GM18519 (cell line): Measurements from ENCODE around the gene TRIO.
A peak's percentile ranks its signal among the peaks of the same experiment; 100 is the strongest.

ENCODE experiments used
- ATAC-seq: cut with Tn5 transposase; IDR thresholded peaks from one replicate; pipeline ENCODE4 v1.9.1; 2021; ENCODE audit warnings: mild to moderate bottlenecking, moderate library complexity; ENCODE audit not compliant: unreplicated experiment, low FRiP score

TRIO gene

GRCh38 chr5:14337593-14337992, 194.5 kb downstream of the TRIO start:
- ATAC-seq: no peak

GRCh38 chr5:14339468-14339867, 196.3 kb downstream of the TRIO start:
- no peak for ATAC-seq

GRCh38 chr5:14341571-14342230, 198.6 kb downstream of the TRIO start:
- no peak for ATAC-seq

- peak; percentile 92 for ATAC-seq
Observed at GRCh38 chr5:14342306-14342705, 199.2 kb downstream of the TRIO start.

- no peak for ATAC-seq
Observed at GRCh38 chr5:14343376-14343775, 200.2 kb downstream of the TRIO start.

- ATAC-seq: no peak
Observed at GRCh38 chr5:14347522-14347921, 204.4 kb downstream of the TRIO start.

DNA sequence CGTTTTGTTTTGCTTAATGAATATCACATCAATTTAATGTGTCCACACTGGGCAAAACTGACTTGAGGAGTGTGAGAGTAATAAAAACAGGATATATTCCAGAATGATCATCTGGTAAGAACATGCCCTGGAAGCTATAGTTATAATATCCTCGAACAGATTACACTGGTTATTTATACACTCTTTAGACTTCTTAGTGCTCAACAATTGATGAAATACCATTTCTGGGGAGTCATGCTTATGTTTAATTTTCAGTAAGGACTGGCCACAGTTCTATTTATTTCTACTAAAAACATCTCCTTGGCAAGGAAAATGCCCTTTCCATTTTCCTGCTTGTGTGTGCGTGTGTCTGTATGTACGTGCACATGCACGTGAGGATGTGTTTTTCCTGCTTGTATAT, 205.0 kb downstream of the TRIO start:
- no peak for ATAC-seq

DNA sequence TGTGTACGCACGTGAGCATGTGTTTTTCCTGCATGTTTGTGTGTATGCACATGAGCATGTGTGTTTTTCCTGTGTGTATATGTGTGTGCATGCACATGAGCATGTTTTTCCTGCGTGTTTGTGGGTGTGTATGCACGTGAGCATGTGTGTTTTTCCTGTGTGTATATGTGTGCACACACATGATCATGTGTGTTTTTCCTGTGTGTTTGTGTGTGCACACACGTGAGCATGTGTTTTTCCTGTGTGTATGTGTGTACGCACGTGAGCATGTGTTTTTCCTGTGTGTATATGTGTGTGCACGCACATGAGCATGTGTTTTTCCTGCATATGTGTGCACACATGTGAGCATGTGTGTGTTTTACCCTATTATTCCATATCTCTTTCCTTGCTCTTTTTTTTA, 205.9 kb downstream of the TRIO start:
- ATAC-seq: no peak

GRCh38 chr5:14351086-14351661, 208.0 kb downstream of the TRIO start:
- ATAC-seq: no peak

- ATAC-seq: peak; percentile 82
Observed at GRCh38 chr5:14351845-14352712, 208.9 kb downstream of the TRIO start.

DNA sequence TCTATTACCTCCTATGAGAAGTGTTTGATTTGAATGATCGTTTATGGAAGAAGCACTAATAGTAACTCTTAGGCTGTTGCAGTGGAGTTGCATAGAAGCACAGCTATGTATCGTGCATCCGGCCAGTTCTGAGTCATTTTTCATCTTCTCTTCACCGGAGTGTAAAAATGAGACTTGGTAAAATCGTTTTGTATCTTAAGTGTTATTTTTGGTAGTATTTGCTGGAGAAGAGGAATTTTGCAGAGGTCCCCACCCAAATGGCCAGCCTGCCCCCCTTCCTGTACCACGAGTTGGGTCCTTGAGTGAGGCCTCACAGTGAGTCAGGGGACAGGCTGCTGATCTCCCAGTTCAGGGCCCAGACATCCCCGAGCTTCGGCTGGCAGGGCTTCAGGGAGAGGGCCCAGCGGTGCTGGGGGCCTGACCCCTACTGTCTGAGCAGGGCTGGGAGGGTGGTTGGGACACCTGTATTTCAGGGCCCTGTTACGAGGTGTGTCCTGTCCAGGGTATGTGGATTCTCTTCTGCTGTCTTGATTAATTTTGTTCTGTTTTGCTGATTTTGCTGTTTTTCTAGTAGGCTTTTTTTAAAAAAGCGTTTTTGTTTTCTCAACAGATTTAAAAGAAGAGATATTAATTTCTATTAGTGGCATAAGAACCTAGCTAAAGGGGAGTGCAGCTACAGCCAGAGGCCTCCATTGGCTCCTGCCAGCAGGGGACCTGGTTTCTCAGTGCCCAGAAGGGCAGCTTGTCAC, 210.8 kb downstream of the TRIO start:
- no peak for ATAC-seq

DNA sequence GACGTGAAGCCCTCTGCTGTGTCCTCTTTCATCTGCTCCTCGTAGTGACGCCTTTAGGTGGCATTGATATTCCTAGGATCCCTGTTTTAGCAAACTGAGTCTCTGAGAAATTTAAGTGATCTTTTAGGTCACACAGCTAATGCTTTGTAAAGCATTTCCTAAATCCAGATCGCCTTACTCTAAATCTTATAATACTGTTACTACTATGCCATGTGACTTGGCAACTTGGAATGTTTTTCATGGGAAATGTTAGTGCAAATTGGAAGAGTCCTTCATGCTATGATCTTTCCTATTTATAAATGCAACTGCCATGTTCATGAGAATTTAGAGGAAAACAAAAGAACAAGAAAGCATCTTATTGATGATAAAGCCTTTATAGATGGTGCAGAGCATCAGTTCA, 212.2 kb downstream of the TRIO start:
- ATAC-seq: no peak

GRCh38 chr5:14356305-14356704, 213.2 kb downstream of the TRIO start:
- no peak for ATAC-seq

GRCh38 chr5:14357441-14357840, 214.3 kb downstream of the TRIO start:
- ATAC-seq: no peak

GRCh38 chr5:14357851-14358250, 214.7 kb downstream of the TRIO start:
- no peak for ATAC-seq

DNA sequence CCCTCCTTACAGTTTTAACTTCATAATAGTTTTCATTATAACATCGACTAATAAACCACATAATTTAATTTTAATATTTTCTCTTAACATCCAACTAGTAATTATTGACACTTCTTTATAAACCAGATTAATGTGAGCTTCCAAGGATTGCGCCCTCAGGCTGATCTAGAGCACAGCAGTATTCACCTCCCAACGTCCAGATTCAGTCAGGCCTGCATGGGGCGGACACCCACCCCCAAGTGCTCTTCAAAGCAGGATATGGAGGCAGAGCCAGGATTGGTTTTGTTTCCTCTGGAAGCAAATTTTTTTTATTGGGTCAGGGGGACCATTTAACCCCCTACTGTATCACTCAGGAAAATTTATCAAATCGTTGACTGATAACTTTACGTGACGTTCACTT, 215.4 kb downstream of the TRIO start:
- ATAC-seq: no peak

GRCh38 chr5:14359069-14360043, 216.2 kb downstream of the TRIO start:
- no peak for ATAC-seq

- no peak for ATAC-seq
Observed at GRCh38 chr5:14362491-14362890, 219.3 kb downstream of the TRIO start.

DNA sequence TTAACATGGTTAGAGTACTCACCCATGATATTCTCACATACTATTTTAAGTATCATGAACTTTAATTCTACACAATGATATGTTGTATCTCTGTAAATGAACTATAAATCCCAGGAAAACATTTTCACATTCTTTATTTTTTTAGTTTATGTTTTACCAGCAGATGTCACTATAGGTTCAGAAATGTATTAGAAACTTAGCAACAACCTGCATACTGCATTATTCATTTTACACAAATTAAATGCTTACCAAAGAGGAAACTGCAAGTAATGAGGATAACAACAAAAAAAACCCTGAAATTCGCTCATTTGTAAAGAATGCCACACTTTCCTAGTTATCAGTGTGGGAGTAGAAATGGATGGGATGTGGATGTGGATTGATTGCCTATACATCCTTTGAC, 221.0 kb downstream of the TRIO start:
- ATAC-seq: no peak
